Fibroblast of the conjunctiva (primary cell): ENCODE measurements around the gene COL6A6.
"Not testable (repeated sequence)": the region's sequence is repeated elsewhere in the genome, so short reads cannot be mapped to it uniquely, and the experiment has no call there.

Source experiments
- DNase-seq: peaks from one replicate; pipeline ENCODE4 v3.0.0-alpha.2; 2010; ENCODE audit warnings: low read depth

The COL6A6 gene

DNA sequence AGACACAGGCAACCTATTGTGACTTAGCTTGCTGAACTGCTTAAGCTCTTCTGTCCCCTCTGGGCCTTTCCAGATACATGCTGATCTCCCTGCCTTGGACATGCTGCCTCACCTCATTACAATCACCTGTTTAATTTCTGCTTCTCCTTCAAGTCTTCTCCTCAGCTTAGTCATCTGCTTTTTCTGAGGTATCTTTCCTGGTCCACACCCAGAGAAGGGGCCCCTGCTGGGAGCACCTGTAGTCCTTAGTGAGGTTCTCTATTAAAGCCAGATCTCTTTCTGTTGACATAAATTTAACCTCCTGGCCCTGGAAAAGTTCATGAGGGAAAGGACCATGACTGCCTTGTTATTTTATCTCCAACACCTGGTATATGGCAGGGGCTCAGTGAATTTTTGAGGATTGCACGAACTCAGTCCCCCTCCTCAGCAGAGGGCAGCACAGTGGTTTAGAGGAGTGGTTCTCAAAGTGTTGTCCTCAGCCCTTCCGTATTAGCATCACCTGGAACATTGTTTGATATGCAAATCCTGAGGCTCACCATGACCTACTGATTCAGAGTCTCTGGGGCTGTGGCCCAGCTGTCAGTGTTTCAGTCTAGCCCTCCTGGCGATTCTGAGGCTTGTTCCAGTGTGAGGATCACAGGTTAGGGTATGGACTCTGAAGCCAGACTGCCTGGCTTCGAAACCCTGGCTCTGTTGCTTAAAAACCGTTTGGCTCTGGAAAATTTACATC is 12.7 kb downstream of the COL6A6 start:
- DNase-seq = no peak

DNA sequence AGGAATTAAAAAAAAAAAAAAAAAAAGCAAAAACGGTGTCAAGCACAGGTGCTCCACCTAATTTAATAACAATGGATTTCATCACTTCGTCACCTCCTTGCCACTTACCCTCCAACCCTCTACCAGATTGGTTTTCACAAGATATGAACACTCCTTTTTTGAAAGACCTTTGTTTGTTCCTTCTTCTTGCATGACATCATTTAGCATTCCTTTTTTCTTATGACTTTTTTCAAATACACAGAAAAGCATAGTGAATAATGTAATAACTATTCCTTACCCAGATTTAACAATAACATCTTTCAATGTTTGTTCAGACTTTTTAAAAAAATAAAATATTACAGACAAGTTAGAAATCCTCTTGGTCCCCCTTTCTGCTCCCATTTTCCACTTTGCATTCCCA is 16.3 kb downstream of the COL6A6 start:
- DNase-seq = no peak

DNA sequence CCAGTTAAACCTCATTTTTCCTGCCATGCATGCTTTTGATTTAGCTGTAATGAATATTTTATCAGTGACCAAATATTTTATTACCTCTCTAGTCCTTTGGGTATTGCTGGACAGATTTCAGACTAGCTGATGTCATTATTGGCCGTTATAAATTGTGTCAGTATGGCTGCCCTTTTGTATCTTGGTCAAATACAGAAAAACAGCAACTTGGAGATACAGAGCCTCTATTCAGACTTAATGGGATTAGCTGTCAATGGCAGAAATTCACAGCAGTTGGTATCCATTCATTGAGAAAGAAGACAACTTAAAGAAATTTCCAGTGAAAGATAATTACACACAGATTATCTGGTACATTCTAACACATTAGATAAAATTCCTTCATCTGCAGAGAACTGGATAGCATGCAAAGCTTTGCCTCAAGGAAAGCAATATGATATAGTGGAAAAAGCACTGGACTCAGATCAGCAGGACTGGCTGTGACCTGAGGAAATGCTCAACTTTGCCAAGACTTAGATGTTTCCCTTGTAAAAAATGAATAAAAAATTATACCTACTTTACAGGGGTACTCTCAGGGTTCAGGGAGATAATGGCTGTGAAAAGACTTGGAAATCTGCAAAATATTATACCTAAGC is 20.8 kb downstream of the COL6A6 start:
- no peak for DNase-seq

DNA sequence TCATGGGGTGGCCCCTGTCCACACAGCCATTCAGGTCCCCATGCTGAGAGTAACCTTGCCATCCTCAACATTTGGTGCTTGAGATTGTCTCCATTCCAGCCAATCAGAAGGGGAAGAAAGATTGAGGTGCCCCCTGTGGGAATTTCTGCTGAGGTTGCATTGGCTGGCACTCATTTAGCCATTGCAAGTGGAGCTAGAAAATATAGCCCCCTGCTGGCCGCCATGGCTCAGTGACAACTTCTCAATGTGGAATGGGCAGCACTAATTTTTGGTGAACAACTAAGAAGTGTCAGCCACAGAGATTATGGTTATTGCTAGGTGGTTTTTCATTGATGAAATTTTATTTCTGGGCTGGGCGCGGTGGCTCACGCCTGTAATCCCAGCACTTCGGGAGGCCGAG is 22.0 kb downstream of the COL6A6 start:
- peak; percentile 4 for DNase-seq

DNA sequence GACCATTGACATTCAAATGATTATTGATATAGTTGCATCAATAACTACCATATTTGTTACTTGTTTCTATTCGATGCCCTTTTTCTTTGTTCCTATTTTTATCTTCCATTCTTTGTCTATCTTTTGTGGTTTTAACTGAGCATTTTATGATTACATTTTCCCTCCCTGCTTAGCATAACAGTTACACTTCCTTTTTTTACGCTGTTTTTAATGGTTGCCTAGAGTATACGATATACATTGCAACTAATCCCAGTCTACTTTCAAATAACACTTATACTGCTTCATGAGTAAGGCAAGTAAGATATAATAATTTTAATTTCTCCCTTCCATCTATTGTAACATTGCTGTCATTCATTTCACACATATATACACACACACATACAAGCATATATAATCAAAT is 26.3 kb downstream of the COL6A6 start:
- no peak for DNase-seq

DNA sequence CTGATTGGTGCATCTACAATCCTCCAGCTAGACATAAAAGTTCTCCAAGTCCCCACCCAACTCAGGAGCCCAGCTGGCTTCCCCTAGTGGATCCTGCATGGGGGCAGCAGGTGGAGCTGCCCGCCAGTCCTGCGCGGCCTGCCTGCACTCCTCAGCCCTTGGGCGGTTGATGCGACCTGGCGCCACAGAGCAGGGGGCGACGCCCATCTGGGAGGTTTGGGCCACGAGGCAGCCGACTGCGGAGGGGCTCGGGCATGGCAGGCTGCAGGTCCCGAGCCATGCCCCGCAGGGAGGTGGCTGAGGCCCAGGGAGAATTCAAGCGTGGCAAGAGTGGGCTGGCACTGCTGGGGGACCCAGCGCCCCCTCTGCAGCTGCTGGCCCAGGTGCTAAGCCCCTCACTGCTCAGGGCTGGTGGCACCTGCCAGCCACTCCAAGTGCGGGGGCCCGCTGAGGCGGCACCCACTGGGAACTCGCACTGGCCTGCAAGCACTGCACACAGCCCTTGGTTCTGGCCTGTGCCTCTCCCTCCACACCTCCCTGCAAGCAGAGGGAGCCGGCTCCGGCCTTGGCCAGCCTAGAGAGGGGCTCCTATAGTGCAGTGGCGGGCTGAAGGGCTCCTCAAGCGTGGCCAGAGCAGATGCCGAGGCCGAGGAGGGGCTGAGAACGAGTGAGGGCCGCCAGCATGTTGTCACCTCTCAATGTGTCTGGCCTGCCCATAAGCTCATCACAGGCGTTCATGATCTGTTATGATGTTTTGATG is 30.1 kb downstream of the COL6A6 start:
- DNase-seq = no peak

DNA sequence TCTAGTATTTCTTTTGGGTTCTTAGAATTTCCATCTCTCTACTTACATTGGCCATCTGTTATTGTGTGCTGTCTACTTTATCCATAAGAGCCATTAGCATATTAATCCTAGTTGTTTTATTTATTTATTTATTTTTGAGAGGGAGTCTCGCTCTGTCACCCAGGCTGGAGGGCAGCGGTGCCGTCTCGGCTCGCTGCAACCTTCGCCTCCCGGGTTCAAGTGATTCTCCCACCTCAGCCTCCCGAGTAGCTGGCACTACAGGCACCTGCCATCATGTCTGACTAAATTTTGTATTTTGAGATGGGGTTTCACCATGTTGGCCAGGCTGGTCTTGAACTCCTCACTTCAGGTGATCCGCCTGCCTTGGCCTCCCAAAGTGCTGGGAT is 30.7 kb downstream of the COL6A6 start:
- not testable (repeated sequence) for DNase-seq

DNA sequence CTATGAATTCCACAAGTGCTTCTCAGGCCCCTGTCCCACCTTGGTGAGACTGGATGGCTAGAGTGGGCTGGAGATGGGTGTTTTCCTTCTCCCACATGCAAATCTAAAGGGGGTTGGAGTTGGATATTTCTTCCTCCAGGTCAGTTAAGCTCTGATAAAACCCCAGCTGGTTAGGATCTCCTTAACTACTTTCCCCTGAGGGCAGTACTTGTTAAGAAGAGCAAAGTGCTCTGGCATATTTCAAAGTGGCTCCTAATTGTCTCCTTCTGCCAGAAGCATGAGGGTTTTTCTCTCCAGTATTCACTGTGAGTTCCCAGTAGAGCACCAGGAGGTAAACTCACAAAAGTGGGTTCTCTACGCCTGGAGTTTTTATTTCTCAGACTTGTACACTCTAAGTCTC is 31.4 kb downstream of the COL6A6 start:
- DNase-seq = no peak

DNA sequence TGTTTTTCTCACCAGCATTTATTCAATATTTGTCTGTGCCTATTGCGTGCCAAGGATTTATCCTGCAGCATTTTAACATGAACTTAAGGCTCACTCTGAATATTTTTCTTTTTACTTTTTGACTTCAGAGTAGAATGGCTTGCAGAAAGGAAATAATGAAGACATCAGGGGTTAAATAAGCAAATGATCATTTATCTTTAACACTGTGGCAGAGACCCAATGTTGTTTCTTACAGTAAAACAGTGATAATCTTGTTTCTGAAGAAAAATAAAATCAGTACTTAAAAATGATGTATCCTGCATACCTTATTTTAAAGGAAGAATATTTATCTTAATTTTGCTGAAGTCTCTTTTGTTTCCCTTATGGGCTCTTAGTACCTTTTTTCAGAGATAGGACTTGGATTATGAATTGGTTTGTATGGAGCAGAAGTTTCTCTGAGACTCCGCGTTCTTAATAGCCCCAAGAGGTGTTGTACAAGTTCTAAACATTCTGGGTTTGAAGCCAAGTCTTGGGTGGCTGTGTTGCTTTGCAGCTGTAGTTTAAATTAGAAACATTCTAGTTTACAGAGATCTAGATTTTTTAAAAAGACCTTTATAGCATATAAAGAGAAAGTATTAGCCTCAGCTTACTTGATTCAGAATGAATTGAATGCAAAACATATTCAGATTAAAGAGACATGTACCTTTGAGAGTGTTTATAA is 40.5 kb downstream of the COL6A6 start:
- DNase-seq = no peak

DNA sequence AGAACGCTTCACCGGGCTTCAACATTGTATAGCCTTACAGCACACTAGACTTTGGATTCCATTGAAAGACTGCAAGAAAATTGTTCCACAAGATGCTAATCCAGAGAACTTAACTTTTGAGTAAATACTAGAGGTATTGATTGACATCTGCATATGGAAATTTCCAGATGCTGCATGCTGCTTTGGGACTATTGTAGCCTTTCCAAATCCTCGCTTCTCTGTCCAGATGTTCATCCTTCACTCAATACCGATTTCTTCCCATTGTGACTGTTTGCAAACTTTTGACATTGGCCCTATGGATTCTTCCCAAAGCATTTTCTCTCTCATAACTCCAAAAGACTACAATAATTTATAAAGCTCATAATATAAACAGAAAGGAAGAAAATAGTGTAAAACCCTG is 41.4 kb downstream of the COL6A6 start:
- no peak for DNase-seq

DNA sequence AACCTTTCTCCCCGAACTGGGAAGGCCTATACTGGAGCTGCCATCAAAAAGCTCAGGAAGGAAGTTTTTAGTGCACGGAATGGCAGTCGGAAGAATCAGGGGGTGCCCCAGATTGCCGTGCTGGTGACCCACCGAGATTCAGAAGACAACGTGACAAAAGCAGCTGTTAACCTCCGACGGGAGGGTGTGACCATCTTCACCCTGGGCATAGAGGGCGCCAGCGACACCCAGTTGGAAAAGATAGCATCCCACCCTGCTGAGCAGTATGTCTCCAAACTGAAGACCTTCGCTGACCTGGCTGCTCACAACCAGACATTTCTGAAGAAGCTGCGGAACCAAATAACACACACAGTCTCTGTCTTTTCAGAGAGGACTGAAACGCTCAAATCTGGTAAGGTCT is 48.2 kb downstream of the COL6A6 start:
- no peak for DNase-seq
